A549 (cell line): ENCODE results near the gene CACNG8.

Experiments used
- CHD4 ChIP-seq: fragments of 200-600 bp; sonication (generic); IDR thresholded peaks from 2 replicates; pipeline ENCODE4 v1.6.1; 2016; ENCODE audit warnings: antibody characterized with exemption, mild to moderate bottlenecking, borderline replicate concordance
- EP300 ChIP-seq, 2 experiments: fragments of >200 bp; sonication (Bioruptor Twin); formaldehyde crosslinking; IDR thresholded peaks; 2 replicates in 1 of 2; 3 replicates in 1 of 2; pipeline ENCODE4 v1.6.1; 2016 to 2017
- JUN ChIP-seq, 2 experiments: fragments of >200 bp; sonication (Bioruptor Twin); formaldehyde crosslinking; IDR thresholded peaks; 2 replicates in 1 of 2; 3 replicates in 1 of 2; pipeline ENCODE4 v1.6.1; 2016 to 2017
- POLR2A ChIP-seq: IDR thresholded peaks from 2 replicates; pipeline ENCODE4 v1.6.1; 2012; ENCODE audit warnings: mild to moderate bottlenecking, low read length
- RCOR1 ChIP-seq: fragments of 150-350 bp; IDR thresholded peaks from 2 replicates; pipeline ENCODE4 v1.6.1; 2014; ENCODE audit warnings: antibody characterized with exemption, low read length, low read depth
- ZC3H11A ChIP-seq: fragments of 450-650 bp; IDR thresholded peaks from 2 replicates; pipeline ENCODE4 v1.6.1; 2014; ENCODE audit warnings: antibody characterized with exemption, mild to moderate bottlenecking
- TF ChIP-seq, protein P1 (sequence below): fragments of >200 bp; sonication (Bioruptor Twin); formaldehyde crosslinking; IDR thresholded peaks from 3 replicates; pipeline ENCODE4 v1.5.1; 2016
- TF ChIP-seq, protein P2 (sequence below): fragments of 200-600 bp; sonication (generic); IDR thresholded peaks from 2 replicates; pipeline ENCODE4 v1.6.1; 2016; ENCODE audit warnings: antibody characterized with exemption, mild to moderate bottlenecking, moderate library complexity
- TF ChIP-seq, protein P3 (sequence below): IDR thresholded peaks from 2 replicates; pipeline ENCODE4 v1.6.1; 2012; ENCODE audit warnings: low read depth, borderline replicate concordance

DNA sequence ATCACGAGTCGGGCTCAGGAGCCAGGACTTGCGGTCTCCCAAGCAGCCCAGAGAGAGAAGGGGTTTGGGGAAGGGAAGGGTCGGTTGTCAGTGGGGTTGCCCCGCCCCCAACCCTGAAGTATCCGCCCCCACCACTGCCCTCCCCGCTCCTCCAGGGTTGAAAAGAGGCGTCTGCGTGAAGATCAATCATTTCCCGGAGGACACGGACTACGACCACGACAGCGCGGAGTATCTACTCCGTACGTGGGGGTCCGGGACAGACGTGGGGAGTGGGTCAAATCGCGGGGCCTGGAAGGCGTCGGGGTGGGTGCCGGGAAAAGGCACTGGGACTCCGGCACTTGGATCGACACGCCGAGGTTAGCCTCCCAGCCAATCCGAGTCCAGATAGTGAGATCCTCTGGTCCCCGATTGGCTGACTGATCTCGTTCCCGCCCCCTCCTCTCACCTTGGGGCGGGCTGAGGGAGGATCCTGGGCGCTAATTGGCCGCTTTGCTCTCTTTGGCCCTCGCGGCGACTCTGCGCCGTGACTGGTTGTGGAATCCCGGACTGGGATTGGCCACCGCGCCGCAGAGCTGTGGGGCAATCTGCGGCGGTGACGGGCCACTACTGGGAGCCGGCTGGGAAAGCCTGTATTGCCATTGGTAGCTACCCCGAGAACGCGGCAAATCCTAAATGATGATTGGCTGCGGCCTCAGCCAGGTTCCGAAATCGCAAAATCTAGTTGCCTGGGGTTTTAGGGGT lies 15.4 kb downstream of the CACNG8 start:
- TF ChIP-seq, protein P1, sequence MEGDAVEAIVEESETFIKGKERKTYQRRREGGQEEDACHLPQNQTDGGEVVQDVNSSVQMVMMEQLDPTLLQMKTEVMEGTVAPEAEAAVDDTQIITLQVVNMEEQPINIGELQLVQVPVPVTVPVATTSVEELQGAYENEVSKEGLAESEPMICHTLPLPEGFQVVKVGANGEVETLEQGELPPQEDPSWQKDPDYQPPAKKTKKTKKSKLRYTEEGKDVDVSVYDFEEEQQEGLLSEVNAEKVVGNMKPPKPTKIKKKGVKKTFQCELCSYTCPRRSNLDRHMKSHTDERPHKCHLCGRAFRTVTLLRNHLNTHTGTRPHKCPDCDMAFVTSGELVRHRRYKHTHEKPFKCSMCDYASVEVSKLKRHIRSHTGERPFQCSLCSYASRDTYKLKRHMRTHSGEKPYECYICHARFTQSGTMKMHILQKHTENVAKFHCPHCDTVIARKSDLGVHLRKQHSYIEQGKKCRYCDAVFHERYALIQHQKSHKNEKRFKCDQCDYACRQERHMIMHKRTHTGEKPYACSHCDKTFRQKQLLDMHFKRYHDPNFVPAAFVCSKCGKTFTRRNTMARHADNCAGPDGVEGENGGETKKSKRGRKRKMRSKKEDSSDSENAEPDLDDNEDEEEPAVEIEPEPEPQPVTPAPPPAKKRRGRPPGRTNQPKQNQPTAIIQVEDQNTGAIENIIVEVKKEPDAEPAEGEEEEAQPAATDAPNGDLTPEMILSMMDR: no peak
- peak; percentile 36 for TF ChIP-seq POLR2A
- no peak for TF ChIP-seq EP300 (IDR thresholded peaks at IDR 0.05)
- no peak for TF ChIP-seq RCOR1
- TF ChIP-seq, protein P2, sequence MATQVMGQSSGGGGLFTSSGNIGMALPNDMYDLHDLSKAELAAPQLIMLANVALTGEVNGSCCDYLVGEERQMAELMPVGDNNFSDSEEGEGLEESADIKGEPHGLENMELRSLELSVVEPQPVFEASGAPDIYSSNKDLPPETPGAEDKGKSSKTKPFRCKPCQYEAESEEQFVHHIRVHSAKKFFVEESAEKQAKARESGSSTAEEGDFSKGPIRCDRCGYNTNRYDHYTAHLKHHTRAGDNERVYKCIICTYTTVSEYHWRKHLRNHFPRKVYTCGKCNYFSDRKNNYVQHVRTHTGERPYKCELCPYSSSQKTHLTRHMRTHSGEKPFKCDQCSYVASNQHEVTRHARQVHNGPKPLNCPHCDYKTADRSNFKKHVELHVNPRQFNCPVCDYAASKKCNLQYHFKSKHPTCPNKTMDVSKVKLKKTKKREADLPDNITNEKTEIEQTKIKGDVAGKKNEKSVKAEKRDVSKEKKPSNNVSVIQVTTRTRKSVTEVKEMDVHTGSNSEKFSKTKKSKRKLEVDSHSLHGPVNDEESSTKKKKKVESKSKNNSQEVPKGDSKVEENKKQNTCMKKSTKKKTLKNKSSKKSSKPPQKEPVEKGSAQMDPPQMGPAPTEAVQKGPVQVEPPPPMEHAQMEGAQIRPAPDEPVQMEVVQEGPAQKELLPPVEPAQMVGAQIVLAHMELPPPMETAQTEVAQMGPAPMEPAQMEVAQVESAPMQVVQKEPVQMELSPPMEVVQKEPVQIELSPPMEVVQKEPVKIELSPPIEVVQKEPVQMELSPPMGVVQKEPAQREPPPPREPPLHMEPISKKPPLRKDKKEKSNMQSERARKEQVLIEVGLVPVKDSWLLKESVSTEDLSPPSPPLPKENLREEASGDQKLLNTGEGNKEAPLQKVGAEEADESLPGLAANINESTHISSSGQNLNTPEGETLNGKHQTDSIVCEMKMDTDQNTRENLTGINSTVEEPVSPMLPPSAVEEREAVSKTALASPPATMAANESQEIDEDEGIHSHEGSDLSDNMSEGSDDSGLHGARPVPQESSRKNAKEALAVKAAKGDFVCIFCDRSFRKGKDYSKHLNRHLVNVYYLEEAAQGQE: no peak
- TF ChIP-seq ZC3H11A: no peak
- TF ChIP-seq JUN (IDR thresholded peaks at IDR 0.05): 0 out of 5 replicates have a peak, but pooled peaks of 1 of the 2 experiments have one; percentile 16
- TF ChIP-seq CHD4: no peak
- TF ChIP-seq, protein P3, sequence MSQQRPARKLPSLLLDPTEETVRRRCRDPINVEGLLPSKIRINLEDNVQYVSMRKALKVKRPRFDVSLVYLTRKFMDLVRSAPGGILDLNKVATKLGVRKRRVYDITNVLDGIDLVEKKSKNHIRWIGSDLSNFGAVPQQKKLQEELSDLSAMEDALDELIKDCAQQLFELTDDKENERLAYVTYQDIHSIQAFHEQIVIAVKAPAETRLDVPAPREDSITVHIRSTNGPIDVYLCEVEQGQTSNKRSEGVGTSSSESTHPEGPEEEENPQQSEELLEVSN: peak; percentile 95
